NOMO-1 (cell line): ENCODE measurements around the gene SGMS1.

Experiments used
- DNase-seq, 2 experiments: peaks; one replicate each; lab custom pipeline; 2025; ENCODE audit not compliant: unreplicated experiment in 2 of 2; lab: John Stamatoyannopoulos, UW

Gene SGMS1

GRCh38 chr10:50407076-50407801 lies 216.5 kb downstream of the SGMS1 start:
- no peak for DNase-seq

GRCh38 chr10:50406457-50407070 lies 217.2 kb downstream of the SGMS1 start:
- DNase-seq: no peak

GRCh38 chr10:50405723-50406122 lies 218.0 kb downstream of the SGMS1 start:
- no peak for DNase-seq

GRCh38 chr10:50404021-50404773 lies 219.6 kb downstream of the SGMS1 start:
- no peak for DNase-seq

- DNase-seq: no peak
These were observed 220.7 kb downstream of the SGMS1 start for GRCh38 chr10:50403074-50403473.

- DNase-seq: no peak
These were observed 221.3 kb downstream of the SGMS1 start for GRCh38 chr10:50402466-50402865.

GRCh38 chr10:50400694-50401093 lies 223.1 kb downstream of the SGMS1 start:
- DNase-seq: no peak

GRCh38 chr10:50398823-50399222 lies 224.9 kb downstream of the SGMS1 start:
- DNase-seq: no peak

- DNase-seq: no peak
These were observed 225.4 kb downstream of the SGMS1 start for GRCh38 chr10:50398381-50398780.

GRCh38 chr10:50397312-50398140 lies 226.2 kb downstream of the SGMS1 start:
- DNase-seq: no peak

- DNase-seq: no peak
These were observed 227.1 kb downstream of the SGMS1 start for GRCh38 chr10:50396491-50397311.

GRCh38 chr10:50395851-50396250 lies 227.9 kb downstream of the SGMS1 start:
- peak in 1 of 2 experiments; percentile 25 for DNase-seq

- peak; percentile 51 to 70 for DNase-seq
These were observed 228.5 kb downstream of the SGMS1 start for GRCh38 chr10:50395271-50395670.

- DNase-seq: peak; percentile 15 to 66
These were observed 228.9 kb downstream of the SGMS1 start for GRCh38 chr10:50394832-50395231.

- DNase-seq: no peak
These were observed 229.8 kb downstream of the SGMS1 start for GRCh38 chr10:50393784-50394467.

- DNase-seq: no peak
These were observed 230.6 kb downstream of the SGMS1 start for GRCh38 chr10:50392966-50393718.

GRCh38 chr10:50392426-50392825 lies 231.3 kb downstream of the SGMS1 start:
- DNase-seq: no peak

- DNase-seq: no peak
These were observed 233.5 kb downstream of the SGMS1 start for GRCh38 chr10:50390302-50390701.

GRCh38 chr10:50388181-50388580 lies 235.6 kb downstream of the SGMS1 start:
- DNase-seq: no peak
